ENCODE results near the gene CPA3. TPM values are rescaled to one million over a fixed set of nuclear protein-coding genes. Genes with fewer than 3 reads are reported as not detected.

CPA3 gene
- total RNA-seq, 4 donors from 2014 or later = 0.70 to 13.6 (median 5.8) TPM

- Histone ChIP-seq H3K27ac (no peak overlapping the region), H3K27me3 (no peaks in the 10 kb centered on the region)
- no peak for DNase-seq
Measured at GRCh38 chr3:148861277-148861869, 3.7 kb upstream of the CPA3 start.

GRCh38 chr3:148863297-148863696, 1.8 kb upstream of the CPA3 start:
- H3K9me3 ChIP-seq = no peaks in the 10 kb centered on the region
- no peaks in the 10 kb centered on the region for H3K27me3 ChIP-seq
- no peak overlapping the region for H3K27ac ChIP-seq
- H3K4me3 ChIP-seq = no peak overlapping the region
- DNase-seq = no peak
- H3K36me3 ChIP-seq = no peaks in the 10 kb centered on the region
- no peaks in the 10 kb centered on the region for H3K4me1 ChIP-seq
- no peak for TF ChIP-seq POLR2A (IDR thresholded peaks at IDR 0.05)
- TF ChIP-seq CTCF (IDR thresholded peaks at IDR 0.05) = no peak

More at GRCh38 chr3:148861277-148861869, 3.7 kb upstream of the CPA3 start:
- TF ChIP-seq CTCF (IDR thresholded peaks at IDR 0.05) (peak; percentile 52 to 85 (median 76)), POLR2A (IDR thresholded peaks at IDR 0.05) (no peak)
- H3K4me1 ChIP-seq = no peaks in the 10 kb centered on the region
- no peaks in the 10 kb centered on the region for H3K36me3 ChIP-seq
- no peak overlapping the region for H3K4me3 ChIP-seq
- H3K9me3 ChIP-seq = no peaks in the 10 kb centered on the region

- no peaks in the 10 kb centered on the region for H3K36me3 ChIP-seq
- no peaks in the 10 kb centered on the region for H3K27me3 ChIP-seq
- no peaks in the 10 kb centered on the region for H3K9me3 ChIP-seq
- H3K4me3 ChIP-seq = no peak overlapping the region
- no peak for DNase-seq
- no peaks in the 10 kb centered on the region for H3K4me1 ChIP-seq
- TF ChIP-seq CTCF (IDR thresholded peaks at IDR 0.05) (no peak), POLR2A (IDR thresholded peaks at IDR 0.05) (no peak)
- no peak overlapping the region for H3K27ac ChIP-seq
Measured at GRCh38 chr3:148863814-148864213, 1.3 kb upstream of the CPA3 start.

- no peak for TF ChIP-seq CTCF (IDR thresholded peaks at IDR 0.05)
- no peak for TF ChIP-seq POLR2A (IDR thresholded peaks at IDR 0.05)
- Histone ChIP-seq H3K36me3 (no peaks in the 10 kb centered on the region), H3K9me3 (no peaks in the 10 kb centered on the region), H3K4me3 (peak overlapping the region in 1 of 4 donors; percentile 7), H3K27ac (no peak overlapping the region), H3K4me1 (no peaks in the 10 kb centered on the region), H3K27me3 (no peaks in the 10 kb centered on the region)
- DNase-seq = no peak
Measured at GRCh38 chr3:148866261-148866660, 1.2 kb downstream of the CPA3 start.

- Histone ChIP-seq H3K4me3 (no peak overlapping the region), H3K27ac (no peak overlapping the region), H3K36me3 (no peaks in the 10 kb centered on the region), H3K4me1 (no peaks in the 10 kb centered on the region), H3K27me3 (no peaks in the 10 kb centered on the region), H3K9me3 (no peaks in the 10 kb centered on the region)
- no peak for TF ChIP-seq CTCF (IDR thresholded peaks at IDR 0.05)
- DNase-seq = no peak
Measured at GRCh38 chr3:148873270-148873927, 8.3 kb downstream of the CPA3 start.
